GM10266 (cell line): ENCODE results near the gene ZNF248.

Experiments used
- DNase-seq: peaks from one replicate; pipeline ENCODE4 v3.0.0; 2012; ENCODE audit errors: extremely low spot score
- CTCF ChIP-seq: IDR thresholded peaks from 2 replicates; pipeline ENCODE4 v1.5.1; 2012; ENCODE audit warnings: mild to moderate bottlenecking, low read depth; ENCODE audit not compliant: control insufficient read depth, insufficient read depth; ENCODE audit errors: missing control alignments

ZNF248 gene

GRCh38 chr10:37765216-37765615, 92.2 kb downstream of the ZNF248 start:
- TF ChIP-seq CTCF, result no peak
- DNase-seq, result no peak

- TF ChIP-seq CTCF, result no peak
- no peak for DNase-seq
These were observed 94.3 kb downstream of the ZNF248 start for GRCh38 chr10:37763132-37763531.

- no peak for DNase-seq
- TF ChIP-seq CTCF, result no peak
These were observed 95.1 kb downstream of the ZNF248 start for GRCh38 chr10:37762287-37762686.

GRCh38 chr10:37760817-37761216, 96.6 kb downstream of the ZNF248 start:
- DNase-seq, result no peak
- no peak for TF ChIP-seq CTCF

- no peak for DNase-seq
- TF ChIP-seq CTCF, result no peak
These were observed 99.3 kb downstream of the ZNF248 start for GRCh38 chr10:37758074-37758473.

- peak; percentile 53 for TF ChIP-seq CTCF
- no peak for DNase-seq
These were observed 102.7 kb downstream of the ZNF248 start for GRCh38 chr10:37754538-37755323.

- DNase-seq, result no peak
- TF ChIP-seq CTCF, result no peak
These were observed 105.0 kb downstream of the ZNF248 start for GRCh38 chr10:37752334-37752875.
